Neural cell (in vitro differentiated cells): ENCODE results near the gene ACVR1C. TPM values are rescaled to one million over a fixed set of nuclear protein-coding genes. Genes with fewer than 3 reads are reported as not detected.

Experiments used
- H2AFZ ChIP-seq: fragments of 200-600, 300-800 bp; sonication (generic), shearing (Covaris generic); 2 replicates; pipeline ENCODE4 v1.6.0; 2014; ENCODE audit warnings: low read depth, mild to moderate bottlenecking, antibody characterized with exemption, low read length, moderate library complexity
- H3F3A ChIP-seq: fragments of 200-600 bp; shearing (Covaris generic); 2 replicates; pipeline ENCODE4 v1.6.1; 2016; ENCODE audit warnings: mild to moderate bottlenecking, moderate library complexity, mixed read lengths, antibody characterized with exemption, low read length; ENCODE audit not compliant: insufficient read depth, poor library complexity, severe bottlenecking
- H3K27ac ChIP-seq: fragments of 200-600, 300-800 bp; sonication (generic), shearing (Covaris generic); 2 replicates; pipeline ENCODE4 v1.5.1; 2014; ENCODE audit warnings: mild to moderate bottlenecking, low read length, moderate library complexity
- H3K27me3 ChIP-seq: fragments of 300-800, 200-600 bp; sonication (generic), shearing (Covaris generic); 2 replicates; pipeline ENCODE4 v1.6.0; 2014; ENCODE audit warnings: mild to moderate bottlenecking, low read depth, low read length, moderate library complexity; ENCODE audit not compliant: insufficient read depth
- H3K36me3 ChIP-seq: fragments of 300-800, 200-600 bp; sonication (generic), shearing (Covaris generic); 2 replicates; pipeline ENCODE4 v1.5.1; 2014; ENCODE audit warnings: mild to moderate bottlenecking, antibody characterized with exemption, low read length, moderate library complexity; ENCODE audit not compliant: insufficient read depth
- H3K4me2 ChIP-seq: fragments of 300-800, 200-600 bp; sonication (generic), shearing (Covaris generic); 2 replicates; pipeline ENCODE4 v1.6.0; 2014; ENCODE audit warnings: mild to moderate bottlenecking, low read length
- H3K4me3 ChIP-seq: fragments of 300-800, 200-600 bp; sonication (generic), shearing (Covaris generic); 2 replicates; pipeline ENCODE4 v1.5.1; 2014; ENCODE audit warnings: mild to moderate bottlenecking, low read length, moderate library complexity
- H3K79me2 ChIP-seq: fragments of 200-600 bp; shearing (Covaris generic); replicated peaks from 2 replicates; pipeline ENCODE4 v1.6.0; 2014; ENCODE audit warnings: mild to moderate bottlenecking, low read length, moderate library complexity; ENCODE audit not compliant: insufficient read depth
- H3K9ac ChIP-seq: fragments of 300-800, 200-600 bp; sonication (generic), shearing (Covaris generic); 2 replicates; pipeline ENCODE4 v1.6.1; 2016; ENCODE audit warnings: mild to moderate bottlenecking, low read length, mixed read lengths
- H3K9me2 ChIP-seq: fragments of 200-600 bp; shearing (Covaris generic); 2 replicates; pipeline ENCODE4 v1.6.1; 2016; ENCODE audit warnings: mild to moderate bottlenecking, low read length, mixed read lengths; ENCODE audit not compliant: insufficient read depth
- H3K9me3 ChIP-seq: fragments of 200-600, 300-800 bp; sonication (generic), shearing (Covaris generic); 2 replicates; pipeline ENCODE4 v1.6.1; 2016; ENCODE audit warnings: mild to moderate bottlenecking, mixed run types, low read length, moderate library complexity, mixed read lengths
- H4K20me1 ChIP-seq: fragments of 200-600 bp; shearing (Covaris generic); 2 replicates; pipeline ENCODE4 v1.6.1; 2016; ENCODE audit warnings: mild to moderate bottlenecking, mixed run types; ENCODE audit not compliant: insufficient read depth
- EP300 ChIP-seq: fragments of 450-650 bp; conservative IDR thresholded peaks from 2 replicates; pipeline ENCODE4 v1.6.1; 2014; ENCODE audit warnings: antibody characterized with exemption, mild to moderate bottlenecking, moderate library complexity; ENCODE audit not compliant: poor library complexity, severe bottlenecking
- EZH2 ChIP-seq: fragments of 200-600, 300-800 bp; shearing (Covaris generic), sonication (generic); IDR thresholded peaks from 2 replicates; pipeline ENCODE4 v1.6.1; 2014; ENCODE audit warnings: antibody characterized with exemption, low read length, borderline replicate concordance, mild to moderate bottlenecking; ENCODE audit not compliant: insufficient read depth, poor library complexity, severe bottlenecking
- MXI1 ChIP-seq: fragments of 450-650 bp; conservative IDR thresholded peaks from 2 replicates; pipeline ENCODE4 v1.6.1; 2014; ENCODE audit warnings: antibody characterized with exemption, mild to moderate bottlenecking; ENCODE audit not compliant: poor library complexity, severe bottlenecking
- RAD21 ChIP-seq: fragments of 450-650 bp; conservative IDR thresholded peaks from 2 replicates; pipeline ENCODE4 v1.6.1; 2014; ENCODE audit warnings: antibody characterized with exemption, mild to moderate bottlenecking, moderate library complexity
- SMC3 ChIP-seq: fragments of 450-650 bp; conservative IDR thresholded peaks from 2 replicates; pipeline ENCODE4 v1.6.1; 2014; ENCODE audit warnings: antibody characterized with exemption, mild to moderate bottlenecking, moderate library complexity; ENCODE audit not compliant: poor library complexity
- TAF1 ChIP-seq: IDR thresholded peaks from 2 replicates; pipeline ENCODE4 v1.6.1; 2012; ENCODE audit warnings: low read depth
- polyA plus RNA-seq: library from polyadenylated mRNA; depleted of rRNA; stranded (reverse); fragments of >200 nt; gene quantifications from 2 replicates; pipeline ENCODE4 v1.2.3, GENCODE V29; 2014
- TF ChIP-seq, protein P1 (sequence below): IDR thresholded peaks from 2 replicates; pipeline ENCODE4 v1.6.1; 2012; ENCODE audit warnings: borderline replicate concordance
- TF ChIP-seq, protein P2 (sequence below): fragments of 450-650 bp; IDR thresholded peaks from 2 replicates; pipeline ENCODE4 v1.5.1; 2014; ENCODE audit warnings: antibody characterized with exemption, mild to moderate bottlenecking, moderate library complexity; ENCODE audit not compliant: poor library complexity, severe bottlenecking

ACVR1C gene
- polyA plus RNA-seq, 1 donor from 2014 or later: 0.26 TPM

DNA sequence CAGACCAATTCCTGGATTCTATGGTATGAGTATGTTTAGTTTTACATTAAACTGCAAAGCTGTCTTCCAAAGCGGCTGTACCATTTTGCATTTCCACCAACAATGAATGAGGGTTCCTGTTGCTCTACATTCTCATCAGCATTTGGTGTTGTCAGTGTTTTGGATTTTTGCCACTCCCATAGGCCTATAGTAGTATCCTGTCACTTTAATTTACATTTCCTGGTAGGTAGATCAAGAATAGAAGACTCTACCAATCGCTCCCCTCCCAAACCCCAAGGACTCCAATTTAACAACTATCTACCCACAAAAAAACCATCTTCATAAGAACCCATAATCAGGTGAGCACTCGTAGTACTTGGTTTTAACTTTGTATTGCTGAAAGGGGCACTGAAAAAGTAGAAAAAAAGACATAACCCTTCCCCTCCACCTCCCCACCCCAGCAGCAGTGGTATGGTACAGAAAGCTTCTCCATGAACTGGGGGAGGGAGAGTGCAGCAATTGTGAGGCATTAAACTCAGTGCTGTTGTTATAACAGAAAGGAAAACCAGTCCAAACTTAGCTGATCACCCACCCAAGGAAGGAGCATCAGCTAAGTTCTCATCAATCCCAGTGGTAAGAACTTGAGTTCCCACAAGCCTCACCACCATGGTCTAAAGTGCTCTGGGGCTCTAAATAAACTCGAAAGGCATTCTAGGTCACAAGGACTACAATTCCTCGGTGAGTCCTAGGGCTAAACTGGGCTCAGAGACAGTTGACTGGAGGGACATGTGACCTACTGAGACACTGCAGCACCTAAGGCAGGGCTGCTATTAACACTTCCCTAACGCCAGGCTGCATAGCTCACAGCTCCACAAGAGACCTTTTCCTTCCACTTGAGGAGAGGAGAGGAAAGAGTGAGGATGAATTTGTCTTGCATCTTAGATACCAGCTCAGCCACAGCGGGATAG, 149.3 kb downstream of the ACVR1C start:
- H3K9me2 ChIP-seq: no peaks in the 10 kb centered on the region
- H3K4me2 ChIP-seq: no peak overlapping the region
- no peaks in the 10 kb centered on the region for H3K79me2 ChIP-seq
- no peaks in the 10 kb centered on the region for H3K36me3 ChIP-seq
- H3F3A ChIP-seq: no peaks in the 10 kb centered on the region
- H3K27me3 ChIP-seq: no peaks in the 10 kb centered on the region
- TF ChIP-seq, protein P1, sequence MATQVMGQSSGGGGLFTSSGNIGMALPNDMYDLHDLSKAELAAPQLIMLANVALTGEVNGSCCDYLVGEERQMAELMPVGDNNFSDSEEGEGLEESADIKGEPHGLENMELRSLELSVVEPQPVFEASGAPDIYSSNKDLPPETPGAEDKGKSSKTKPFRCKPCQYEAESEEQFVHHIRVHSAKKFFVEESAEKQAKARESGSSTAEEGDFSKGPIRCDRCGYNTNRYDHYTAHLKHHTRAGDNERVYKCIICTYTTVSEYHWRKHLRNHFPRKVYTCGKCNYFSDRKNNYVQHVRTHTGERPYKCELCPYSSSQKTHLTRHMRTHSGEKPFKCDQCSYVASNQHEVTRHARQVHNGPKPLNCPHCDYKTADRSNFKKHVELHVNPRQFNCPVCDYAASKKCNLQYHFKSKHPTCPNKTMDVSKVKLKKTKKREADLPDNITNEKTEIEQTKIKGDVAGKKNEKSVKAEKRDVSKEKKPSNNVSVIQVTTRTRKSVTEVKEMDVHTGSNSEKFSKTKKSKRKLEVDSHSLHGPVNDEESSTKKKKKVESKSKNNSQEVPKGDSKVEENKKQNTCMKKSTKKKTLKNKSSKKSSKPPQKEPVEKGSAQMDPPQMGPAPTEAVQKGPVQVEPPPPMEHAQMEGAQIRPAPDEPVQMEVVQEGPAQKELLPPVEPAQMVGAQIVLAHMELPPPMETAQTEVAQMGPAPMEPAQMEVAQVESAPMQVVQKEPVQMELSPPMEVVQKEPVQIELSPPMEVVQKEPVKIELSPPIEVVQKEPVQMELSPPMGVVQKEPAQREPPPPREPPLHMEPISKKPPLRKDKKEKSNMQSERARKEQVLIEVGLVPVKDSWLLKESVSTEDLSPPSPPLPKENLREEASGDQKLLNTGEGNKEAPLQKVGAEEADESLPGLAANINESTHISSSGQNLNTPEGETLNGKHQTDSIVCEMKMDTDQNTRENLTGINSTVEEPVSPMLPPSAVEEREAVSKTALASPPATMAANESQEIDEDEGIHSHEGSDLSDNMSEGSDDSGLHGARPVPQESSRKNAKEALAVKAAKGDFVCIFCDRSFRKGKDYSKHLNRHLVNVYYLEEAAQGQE: no peak
- TF ChIP-seq EZH2 (no peak), TAF1 (no peak), MXI1 (no peak), EP300 (no peak), RAD21 (no peak), SMC3 (no peak)
- TF ChIP-seq, protein P2, sequence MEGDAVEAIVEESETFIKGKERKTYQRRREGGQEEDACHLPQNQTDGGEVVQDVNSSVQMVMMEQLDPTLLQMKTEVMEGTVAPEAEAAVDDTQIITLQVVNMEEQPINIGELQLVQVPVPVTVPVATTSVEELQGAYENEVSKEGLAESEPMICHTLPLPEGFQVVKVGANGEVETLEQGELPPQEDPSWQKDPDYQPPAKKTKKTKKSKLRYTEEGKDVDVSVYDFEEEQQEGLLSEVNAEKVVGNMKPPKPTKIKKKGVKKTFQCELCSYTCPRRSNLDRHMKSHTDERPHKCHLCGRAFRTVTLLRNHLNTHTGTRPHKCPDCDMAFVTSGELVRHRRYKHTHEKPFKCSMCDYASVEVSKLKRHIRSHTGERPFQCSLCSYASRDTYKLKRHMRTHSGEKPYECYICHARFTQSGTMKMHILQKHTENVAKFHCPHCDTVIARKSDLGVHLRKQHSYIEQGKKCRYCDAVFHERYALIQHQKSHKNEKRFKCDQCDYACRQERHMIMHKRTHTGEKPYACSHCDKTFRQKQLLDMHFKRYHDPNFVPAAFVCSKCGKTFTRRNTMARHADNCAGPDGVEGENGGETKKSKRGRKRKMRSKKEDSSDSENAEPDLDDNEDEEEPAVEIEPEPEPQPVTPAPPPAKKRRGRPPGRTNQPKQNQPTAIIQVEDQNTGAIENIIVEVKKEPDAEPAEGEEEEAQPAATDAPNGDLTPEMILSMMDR: no peak
- no peak overlapping the region for H2AFZ ChIP-seq
- no peaks in the 10 kb centered on the region for H3K9me3 ChIP-seq
- no peaks in the 10 kb centered on the region for H4K20me1 ChIP-seq
- H3K4me3 ChIP-seq: no peak overlapping the region
- no peak overlapping the region for H3K27ac ChIP-seq
- no peak overlapping the region for H3K9ac ChIP-seq

DNA sequence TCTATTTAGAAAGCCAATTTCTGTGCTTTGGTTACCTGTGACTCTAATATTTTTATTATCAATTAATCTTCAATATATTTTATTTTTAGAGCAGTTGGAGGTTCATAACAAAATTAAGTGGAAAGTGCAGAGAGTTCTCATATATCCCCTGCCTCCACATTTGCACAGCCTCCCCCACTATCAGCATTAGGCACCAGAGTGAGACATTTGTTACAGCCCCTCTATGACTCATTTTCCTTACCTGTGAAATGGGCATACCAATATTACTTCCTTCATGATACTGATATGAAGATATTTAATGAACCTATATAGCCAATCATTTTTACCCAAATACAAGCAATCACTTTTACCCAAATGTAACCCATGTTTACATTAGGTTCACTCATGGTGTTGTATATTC, 150.7 kb downstream of the ACVR1C start:
- Histone ChIP-seq H3K27me3 (no peaks in the 10 kb centered on the region), H4K20me1 (no peaks in the 10 kb centered on the region), H3K27ac (no peak overlapping the region), H3K9me3 (no peaks in the 10 kb centered on the region), H3K4me3 (no peak overlapping the region), H3K79me2 (no peaks in the 10 kb centered on the region), H3K9ac (no peak overlapping the region), H3K9me2 (no peaks in the 10 kb centered on the region), H3F3A (no peaks in the 10 kb centered on the region), H2AFZ (no peak overlapping the region), H3K4me2 (no peak overlapping the region), H3K36me3 (no peaks in the 10 kb centered on the region)
- no peak for TF ChIP-seq SMC3
- TF ChIP-seq TAF1: no peak
